ENCODE measurements around the gene RREB1.

The RREB1 gene

DNA sequence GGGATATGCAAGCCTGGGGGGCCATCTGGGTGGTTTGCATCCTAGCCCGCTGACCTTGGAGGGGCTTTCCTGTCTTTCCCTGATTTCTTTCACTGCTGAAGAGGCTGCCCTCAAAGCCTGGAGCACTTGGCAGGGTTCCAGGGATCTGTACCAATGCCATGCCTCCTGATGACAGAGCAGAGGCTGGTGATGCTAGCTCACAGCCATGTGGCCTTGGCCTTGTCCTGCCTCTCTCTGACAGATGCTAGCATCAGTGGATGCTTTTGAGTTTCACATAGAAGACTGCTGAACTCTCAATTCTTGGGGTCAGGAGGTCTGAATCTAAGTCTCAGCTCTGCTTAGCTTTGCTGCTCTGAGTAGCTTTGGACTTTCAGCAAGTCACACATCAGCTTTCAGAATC is 21.9 kb upstream of the RREB1 start:
- TF ChIP-seq NFRKB (IDR thresholded peaks at IDR 0.05) (no peak), SP1 (IDR thresholded peaks at IDR 0.05) (no peak), FOXA1 (IDR thresholded peaks at IDR 0.05) (no peak), CTBP1 (IDR thresholded peaks at IDR 0.05; ENCODE audit: borderline replicate concordance) (no peak), ARNT (IDR thresholded peaks at IDR 0.05) (no peak), HDGF (IDR thresholded peaks at IDR 0.05; ENCODE audit: borderline replicate concordance) (no peak), FOXM1 (IDR thresholded peaks at IDR 0.05; ENCODE audit: borderline replicate concordance) (no peak), LEF1 (IDR thresholded peaks at IDR 0.05; ENCODE audit: borderline replicate concordance) (no peak), SUZ12 (IDR thresholded peaks at IDR 0.05) (no peak), ZNF384 (IDR thresholded peaks at IDR 0.05) (no peak), FOXK2 (IDR thresholded peaks at IDR 0.05) (no peak), BHLHE40 (IDR thresholded peaks at IDR 0.05; ENCODE audit: borderline replicate concordance) (no peak), TARDBP (IDR thresholded peaks at IDR 0.05) (no peak), L3MBTL2 (conservative IDR thresholded peaks at IDR 0.05) (no peak), ELF4 (IDR thresholded peaks at IDR 0.05) (no peak)
- TF ChIP-seq, protein P1, sequence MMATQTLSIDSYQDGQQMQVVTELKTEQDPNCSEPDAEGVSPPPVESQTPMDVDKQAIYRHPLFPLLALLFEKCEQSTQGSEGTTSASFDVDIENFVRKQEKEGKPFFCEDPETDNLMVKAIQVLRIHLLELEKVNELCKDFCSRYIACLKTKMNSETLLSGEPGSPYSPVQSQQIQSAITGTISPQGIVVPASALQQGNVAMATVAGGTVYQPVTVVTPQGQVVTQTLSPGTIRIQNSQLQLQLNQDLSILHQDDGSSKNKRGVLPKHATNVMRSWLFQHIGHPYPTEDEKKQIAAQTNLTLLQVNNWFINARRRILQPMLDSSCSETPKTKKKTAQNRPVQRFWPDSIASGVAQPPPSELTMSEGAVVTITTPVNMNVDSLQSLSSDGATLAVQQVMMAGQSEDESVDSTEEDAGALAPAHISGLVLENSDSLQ (IDR thresholded peaks at IDR 0.05): no peak
- POLR2A ChIA-PET: no interaction called here
- DNase-seq (ENCODE audit: extremely low spot score): no peak
- CTCF ChIA-PET: no interaction called here

DNA sequence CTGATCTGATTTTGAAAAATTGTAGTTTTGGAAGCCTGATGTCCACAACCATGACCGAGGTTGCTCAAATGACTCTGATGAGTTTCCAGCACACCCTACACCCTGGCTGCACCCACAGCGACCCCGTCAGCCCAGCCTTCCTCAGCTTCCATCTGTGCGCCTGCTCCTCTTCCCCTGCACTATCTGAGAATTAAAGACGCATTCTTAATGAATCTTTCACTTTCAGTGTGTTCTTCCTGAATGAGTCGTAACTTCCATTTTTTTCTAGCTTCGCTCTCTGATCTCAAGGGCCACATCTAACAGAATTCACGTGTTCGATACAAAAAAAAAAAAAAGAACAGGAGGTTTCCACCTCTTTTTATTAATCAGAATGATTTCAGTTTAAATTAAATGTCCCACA is 21.3 kb upstream of the RREB1 start:
- POLR2A ChIA-PET: interaction anchor here (1.2 kb wide), 1 partner anchor 22 kb away, joined by 4 read pairs; the partner anchor contains the start of gene RREB1

DNA sequence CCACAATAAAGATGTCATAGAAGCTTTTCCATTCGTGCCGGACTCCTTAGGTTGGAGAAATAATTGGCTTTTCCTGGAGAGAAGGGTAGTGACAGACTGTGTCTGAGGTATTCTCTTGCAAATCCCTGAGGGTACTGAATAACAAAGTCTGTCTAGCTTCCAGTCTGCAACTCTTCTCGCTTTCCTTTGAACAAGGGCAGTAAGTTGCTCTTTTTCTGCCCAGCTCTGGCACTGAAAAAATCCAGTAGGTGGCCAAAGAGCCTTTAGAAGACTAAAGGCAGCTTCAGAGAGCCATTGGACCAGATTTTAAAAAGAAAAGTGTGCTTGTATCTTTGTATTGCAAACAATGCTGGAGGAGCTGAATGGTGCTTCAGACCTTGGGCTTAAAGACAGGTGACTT is 20.7 kb upstream of the RREB1 start:
- ChIA-PET CTCF (interaction anchor here (0.6 kb wide), 1 partner anchor 390 kb away, joined by 3 read pairs; no protein-coding TSS in a partner anchor), POLR2A (interaction anchor here (1.2 kb wide), 1 partner anchor 21 kb away, joined by 4 read pairs; the partner anchor contains the start of gene RREB1)
- TF ChIP-seq FOXM1 (IDR thresholded peaks at IDR 0.05; ENCODE audit: borderline replicate concordance): no peak
- TF ChIP-seq SUZ12 (IDR thresholded peaks at IDR 0.05): no peak
- no peak for TF ChIP-seq SP1 (IDR thresholded peaks at IDR 0.05)
- TF ChIP-seq BHLHE40 (IDR thresholded peaks at IDR 0.05; ENCODE audit: borderline replicate concordance): no peak
- TF ChIP-seq ELF4 (IDR thresholded peaks at IDR 0.05): no peak
- no peak for TF ChIP-seq CTBP1 (IDR thresholded peaks at IDR 0.05; ENCODE audit: borderline replicate concordance)
- TF ChIP-seq NFRKB (IDR thresholded peaks at IDR 0.05): no peak
- TF ChIP-seq, protein P1 (IDR thresholded peaks at IDR 0.05): no peak
- no peak for TF ChIP-seq HDGF (IDR thresholded peaks at IDR 0.05; ENCODE audit: borderline replicate concordance)
- TF ChIP-seq ARNT (IDR thresholded peaks at IDR 0.05): no peak
- TF ChIP-seq FOXK2 (IDR thresholded peaks at IDR 0.05): no peak
- DNase-seq (ENCODE audit: extremely low spot score): no peak

More for the DNA sequence above, 21.3 kb upstream of the RREB1 start:
- TF ChIP-seq, protein P1 (IDR thresholded peaks at IDR 0.05): no peak
- TF ChIP-seq ZNF384 (IDR thresholded peaks at IDR 0.05) (no peak), NFRKB (IDR thresholded peaks at IDR 0.05) (no peak), ELF4 (IDR thresholded peaks at IDR 0.05) (no peak), BHLHE40 (IDR thresholded peaks at IDR 0.05; ENCODE audit: borderline replicate concordance) (no peak), SP1 (IDR thresholded peaks at IDR 0.05) (no peak), FOXA1 (IDR thresholded peaks at IDR 0.05) (no peak), L3MBTL2 (conservative IDR thresholded peaks at IDR 0.05) (no peak), TARDBP (IDR thresholded peaks at IDR 0.05) (no peak), SUZ12 (IDR thresholded peaks at IDR 0.05) (no peak), ARNT (IDR thresholded peaks at IDR 0.05) (no peak), LEF1 (IDR thresholded peaks at IDR 0.05; ENCODE audit: borderline replicate concordance) (no peak), FOXK2 (IDR thresholded peaks at IDR 0.05) (no peak), CTBP1 (IDR thresholded peaks at IDR 0.05; ENCODE audit: borderline replicate concordance) (no peak), FOXM1 (IDR thresholded peaks at IDR 0.05; ENCODE audit: borderline replicate concordance) (no peak), HDGF (IDR thresholded peaks at IDR 0.05; ENCODE audit: borderline replicate concordance) (no peak)
- no peak for DNase-seq (ENCODE audit: extremely low spot score)
- CTCF ChIA-PET: no interaction called here

DNA sequence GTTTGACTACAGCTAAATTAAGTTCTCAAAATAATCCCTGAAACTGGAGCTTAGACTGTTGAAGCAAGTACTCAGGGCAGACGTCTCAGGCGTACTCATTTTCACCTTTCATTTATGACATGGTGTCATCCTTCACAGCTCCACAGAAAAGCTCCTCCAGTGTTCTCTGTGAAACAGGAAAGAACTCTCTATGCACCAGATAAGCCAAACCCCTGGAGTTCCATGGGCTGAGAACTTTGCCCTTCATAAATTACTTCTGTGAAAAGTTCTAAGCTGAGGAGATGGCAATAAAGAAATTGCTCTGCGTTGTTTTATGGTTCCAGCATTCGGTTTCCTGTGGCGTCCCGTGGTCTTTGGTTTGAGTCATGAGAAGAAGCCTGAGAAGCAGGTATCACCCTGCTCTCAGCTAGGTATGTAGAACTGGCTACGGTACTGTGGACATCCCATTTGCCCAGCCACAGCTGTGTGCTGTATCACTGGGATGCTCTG is 20.2 kb upstream of the RREB1 start:
- ChIA-PET POLR2A (interaction anchor here (1.2 kb wide), 1 partner anchor 21 kb away, joined by 4 read pairs; the partner anchor contains the start of gene RREB1), CTCF (interaction anchor here (0.6 kb wide), 1 partner anchor 391 kb away, joined by 3 read pairs; no protein-coding TSS in a partner anchor)
- 0 out of 2 replicates have a peak, but pooled peaks have one; percentile 20 for TF ChIP-seq CTBP1 (IDR thresholded peaks at IDR 0.05; ENCODE audit: borderline replicate concordance)
- no peak for TF ChIP-seq SP1 (IDR thresholded peaks at IDR 0.05)
- DNase-seq (ENCODE audit: extremely low spot score): peak; percentile 17

DNA sequence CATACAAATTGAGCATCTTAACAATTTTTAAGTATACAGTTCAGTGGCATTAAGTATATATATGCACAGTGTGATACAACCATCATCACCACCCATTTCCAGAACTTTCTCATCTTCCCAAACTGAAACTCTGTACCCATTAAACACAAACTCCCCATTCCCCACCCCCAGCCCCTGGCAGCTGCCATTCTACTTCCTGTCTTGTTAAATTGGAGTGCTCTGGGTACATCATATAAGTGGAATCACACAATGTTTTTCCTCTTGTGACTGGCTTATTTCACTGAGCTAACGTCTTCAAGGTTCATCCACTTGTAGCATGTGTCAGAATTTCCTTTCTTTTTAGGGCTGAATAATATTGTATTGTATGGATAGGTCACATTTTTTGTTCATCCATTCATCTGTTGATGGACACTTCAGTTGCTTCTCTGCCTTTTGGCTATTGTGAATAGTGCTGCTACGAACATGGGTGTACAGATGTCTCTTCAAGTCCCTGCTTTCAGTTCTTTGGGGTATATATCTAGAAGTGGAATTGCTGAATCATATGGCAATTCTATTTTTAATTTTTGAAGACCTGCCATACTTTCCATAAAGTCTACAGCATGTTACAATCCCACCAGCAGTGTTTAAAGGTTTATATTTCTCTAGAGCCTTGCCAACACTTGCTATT is 19.6 kb upstream of the RREB1 start:
- DNase-seq (ENCODE audit: extremely low spot score): no peak
- ChIA-PET CTCF (no interaction called here), POLR2A (no interaction called here)
- TF ChIP-seq ZNF384 (IDR thresholded peaks at IDR 0.05) (no peak), CTBP1 (IDR thresholded peaks at IDR 0.05; ENCODE audit: borderline replicate concordance) (no peak), LEF1 (IDR thresholded peaks at IDR 0.05; ENCODE audit: borderline replicate concordance) (no peak), TARDBP (IDR thresholded peaks at IDR 0.05) (no peak), ELF4 (IDR thresholded peaks at IDR 0.05) (no peak), HDGF (IDR thresholded peaks at IDR 0.05; ENCODE audit: borderline replicate concordance) (no peak), FOXA1 (IDR thresholded peaks at IDR 0.05) (no peak), SUZ12 (IDR thresholded peaks at IDR 0.05) (no peak), FOXK2 (IDR thresholded peaks at IDR 0.05) (no peak), L3MBTL2 (conservative IDR thresholded peaks at IDR 0.05) (no peak), NFRKB (IDR thresholded peaks at IDR 0.05) (no peak), ARNT (IDR thresholded peaks at IDR 0.05) (no peak), BHLHE40 (IDR thresholded peaks at IDR 0.05; ENCODE audit: borderline replicate concordance) (no peak), SP1 (IDR thresholded peaks at IDR 0.05) (no peak), FOXM1 (IDR thresholded peaks at IDR 0.05; ENCODE audit: borderline replicate concordance) (no peak)
- TF ChIP-seq, protein P1 (IDR thresholded peaks at IDR 0.05): no peak
